Measurements from ENCODE around the gene VBP1. TPM values are rescaled to one million over a fixed set of nuclear protein-coding genes. Genes with fewer than 3 reads are reported as not detected.
A peak's percentile ranks its signal among the peaks of the same experiment; 100 is the strongest.
"Not testable (repeated sequence)": the region's sequence is repeated elsewhere in the genome, so short reads cannot be mapped to it uniquely, and the experiment has no call there.

The VBP1 gene
- total RNA-seq, 1 donor from 2014 or later = 52.3 TPM

DNA sequence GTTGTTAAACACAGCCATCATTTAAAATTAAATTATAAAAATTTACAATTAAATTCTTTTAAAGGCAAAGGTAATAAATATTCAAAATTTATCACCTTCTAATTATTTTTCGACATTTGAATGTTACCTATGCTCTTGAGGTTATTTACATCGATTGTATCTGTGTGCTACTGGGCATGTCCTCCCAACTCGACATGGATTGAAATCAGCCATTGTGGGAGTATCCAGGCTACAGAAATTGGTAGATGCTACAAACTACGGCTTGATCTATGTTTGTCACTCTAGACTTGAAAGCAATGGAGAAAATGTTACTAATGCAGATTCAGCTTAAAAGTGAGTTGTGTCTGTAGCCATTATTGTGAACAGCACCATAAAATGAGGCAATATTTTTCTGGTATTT lies 2.5 kb upstream of the VBP1 start:
- H3K9me3 Mint-ChIP-seq = no peaks in the 10 kb centered on the region
- no peak for DNase-seq (ENCODE audit: extremely low spot score, unreplicated experiment)
- no peaks in the 10 kb centered on the region for H3K4me1 Mint-ChIP-seq (ENCODE audit: unreplicated experiment)
- TF ChIP-seq, protein P1, sequence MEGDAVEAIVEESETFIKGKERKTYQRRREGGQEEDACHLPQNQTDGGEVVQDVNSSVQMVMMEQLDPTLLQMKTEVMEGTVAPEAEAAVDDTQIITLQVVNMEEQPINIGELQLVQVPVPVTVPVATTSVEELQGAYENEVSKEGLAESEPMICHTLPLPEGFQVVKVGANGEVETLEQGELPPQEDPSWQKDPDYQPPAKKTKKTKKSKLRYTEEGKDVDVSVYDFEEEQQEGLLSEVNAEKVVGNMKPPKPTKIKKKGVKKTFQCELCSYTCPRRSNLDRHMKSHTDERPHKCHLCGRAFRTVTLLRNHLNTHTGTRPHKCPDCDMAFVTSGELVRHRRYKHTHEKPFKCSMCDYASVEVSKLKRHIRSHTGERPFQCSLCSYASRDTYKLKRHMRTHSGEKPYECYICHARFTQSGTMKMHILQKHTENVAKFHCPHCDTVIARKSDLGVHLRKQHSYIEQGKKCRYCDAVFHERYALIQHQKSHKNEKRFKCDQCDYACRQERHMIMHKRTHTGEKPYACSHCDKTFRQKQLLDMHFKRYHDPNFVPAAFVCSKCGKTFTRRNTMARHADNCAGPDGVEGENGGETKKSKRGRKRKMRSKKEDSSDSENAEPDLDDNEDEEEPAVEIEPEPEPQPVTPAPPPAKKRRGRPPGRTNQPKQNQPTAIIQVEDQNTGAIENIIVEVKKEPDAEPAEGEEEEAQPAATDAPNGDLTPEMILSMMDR (conservative IDR thresholded peaks at IDR 0.05) = no peak
- H3K27me3 Mint-ChIP-seq = no peaks in the 10 kb centered on the region
- H3K4me3 Mint-ChIP-seq = no peak overlapping the region
- no peak overlapping the region for H3K27ac Mint-ChIP-seq
- H3K36me3 Mint-ChIP-seq = no peaks in the 10 kb centered on the region

DNA sequence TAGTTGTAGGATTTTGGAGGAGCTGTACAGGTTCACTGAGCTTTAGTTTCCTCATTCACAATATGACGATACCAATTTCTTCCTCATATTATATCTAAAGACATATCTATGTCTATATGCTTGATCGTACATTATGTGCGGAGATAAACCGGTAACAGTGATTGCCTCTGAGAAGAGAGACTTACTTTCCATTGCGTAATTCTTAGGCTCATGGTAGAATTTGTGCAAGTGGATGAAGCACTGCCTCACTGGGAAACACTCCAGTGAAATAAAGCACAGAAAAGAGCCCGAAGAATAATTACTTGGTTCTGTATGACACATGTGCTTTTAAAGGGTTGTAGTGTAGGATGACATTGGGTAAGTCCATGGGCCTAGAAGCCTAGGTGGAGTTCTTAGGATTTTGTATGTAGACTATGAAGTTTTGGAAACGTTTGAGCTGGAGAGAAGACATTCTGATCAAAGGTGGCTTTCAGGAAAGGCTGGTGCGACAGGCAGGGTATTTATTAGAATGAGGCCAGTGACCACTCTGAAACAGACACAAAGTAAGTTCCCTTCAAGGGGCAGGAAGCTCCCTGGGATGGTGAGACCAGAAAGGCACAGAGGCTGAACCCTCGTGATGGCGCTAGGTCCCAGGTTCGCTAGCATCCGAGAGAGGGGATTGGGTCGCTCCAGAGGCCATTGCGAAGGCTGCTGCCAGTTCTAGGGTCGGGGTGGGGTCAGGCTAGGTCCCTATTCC lies 649 bp upstream of the VBP1 start:
- H3K4me1 Mint-ChIP-seq (ENCODE audit: unreplicated experiment) = no peaks in the 10 kb centered on the region
- H3K36me3 Mint-ChIP-seq = no peaks in the 10 kb centered on the region
- peak overlapping the region; percentile 88 for H3K27ac Mint-ChIP-seq
- H3K4me3 Mint-ChIP-seq = peak overlapping the region; percentile 92
- H3K27me3 Mint-ChIP-seq = no peaks in the 10 kb centered on the region
- no peaks in the 10 kb centered on the region for H3K9me3 Mint-ChIP-seq
- no peak for DNase-seq (ENCODE audit: extremely low spot score, unreplicated experiment)
- TF ChIP-seq, protein P1 (conservative IDR thresholded peaks at IDR 0.05) = no peak

DNA sequence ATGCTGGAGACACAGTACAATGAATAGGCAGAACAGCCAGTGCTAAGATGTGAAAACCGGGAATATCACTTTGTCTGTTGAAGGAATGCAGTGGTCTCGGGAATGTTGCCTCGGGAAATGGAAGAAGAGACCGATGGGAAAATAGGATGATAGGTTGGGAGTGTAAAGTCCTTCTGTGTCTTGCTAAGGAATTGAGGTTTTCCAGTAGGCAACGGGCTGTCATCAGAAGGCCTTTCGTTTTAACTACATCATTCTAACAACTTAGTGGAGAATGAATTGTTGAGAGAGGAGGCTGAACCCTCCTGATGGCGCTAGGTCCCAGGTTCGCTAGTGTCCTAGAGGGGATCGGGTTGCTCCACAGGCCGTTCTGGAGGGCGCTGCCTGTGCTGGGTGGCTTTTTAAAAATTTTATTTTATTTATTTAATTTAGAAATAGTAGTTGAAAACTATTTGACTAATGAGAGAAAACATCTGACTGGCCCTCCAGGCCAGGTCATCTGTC lies 730 bp downstream of the VBP1 start:
- Mint-ChIP-seq H3K4me1 (ENCODE audit: unreplicated experiment) (no peaks in the 10 kb centered on the region), H3K27me3 (no peaks in the 10 kb centered on the region), H3K9me3 (no peaks in the 10 kb centered on the region), H3K27ac (peak overlapping the region; percentile 88), H3K4me3 (peak overlapping the region; percentile 92), H3K36me3 (peaks cover 6% of the 10 kb centered on the region)
- DNase-seq (ENCODE audit: extremely low spot score, unreplicated experiment) = no peak
- TF ChIP-seq, protein P1 (conservative IDR thresholded peaks at IDR 0.05) = no peak

DNA sequence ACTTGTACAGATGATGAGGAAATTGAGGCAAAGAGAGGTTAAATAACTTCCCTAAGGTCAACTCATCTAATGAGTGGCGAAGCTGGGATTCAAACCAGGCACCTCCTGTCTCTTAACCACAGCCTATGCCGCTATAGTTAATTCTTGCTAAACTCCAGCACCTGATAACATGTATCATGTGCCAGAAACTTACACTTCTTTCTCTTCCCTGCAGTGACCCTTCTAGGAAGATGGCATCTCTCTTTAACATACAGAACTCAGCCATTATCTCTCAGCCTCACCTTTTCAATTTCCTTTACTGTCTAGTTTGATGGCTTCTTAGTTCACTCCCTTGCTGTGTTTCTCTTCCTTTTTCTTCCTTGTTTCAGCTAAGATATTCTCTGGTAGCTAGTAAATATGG lies 2.5 kb downstream of the VBP1 start:
- H3K4me3 Mint-ChIP-seq = peak overlapping the region; percentile 45
- TF ChIP-seq, protein P1 (conservative IDR thresholded peaks at IDR 0.05) = no peak
- H3K9me3 Mint-ChIP-seq = no peaks in the 10 kb centered on the region
- H3K27me3 Mint-ChIP-seq = no peaks in the 10 kb centered on the region
- peaks cover 15% of the 10 kb centered on the region for H3K36me3 Mint-ChIP-seq
- H3K4me1 Mint-ChIP-seq (ENCODE audit: unreplicated experiment) = no peaks in the 10 kb centered on the region
- no peak for DNase-seq (ENCODE audit: extremely low spot score, unreplicated experiment)
- H3K27ac Mint-ChIP-seq = no peak overlapping the region

DNA sequence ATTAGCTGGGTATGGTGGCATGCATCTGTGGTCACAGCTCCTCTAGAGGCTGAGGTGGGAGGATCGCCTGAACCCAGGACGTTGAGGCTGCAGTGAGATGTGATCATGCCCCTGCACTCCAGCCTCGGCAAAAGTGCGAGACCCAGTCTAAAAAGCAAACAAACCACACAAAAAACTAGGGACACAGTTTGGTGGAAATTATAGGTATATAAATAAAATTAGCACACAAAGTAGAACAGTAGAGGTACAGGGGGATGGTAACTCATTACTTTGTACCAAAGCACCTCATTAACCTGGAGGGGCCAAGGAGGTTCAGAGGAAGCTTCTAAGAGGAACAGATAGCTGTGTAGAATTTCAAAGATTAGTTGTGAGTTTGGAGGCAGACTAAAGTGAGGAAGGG lies 5.1 kb downstream of the VBP1 start:
- DNase-seq (ENCODE audit: extremely low spot score, unreplicated experiment) = no peak
- H3K36me3 Mint-ChIP-seq = peaks cover 19% of the 10 kb centered on the region
- TF ChIP-seq, protein P1 (conservative IDR thresholded peaks at IDR 0.05) = no peak
- H3K4me1 Mint-ChIP-seq (ENCODE audit: unreplicated experiment) = no peaks in the 10 kb centered on the region
- no peaks in the 10 kb centered on the region for H3K27me3 Mint-ChIP-seq
- H3K9me3 Mint-ChIP-seq = no peaks in the 10 kb centered on the region
- no peak overlapping the region for H3K27ac Mint-ChIP-seq
- no peak overlapping the region for H3K4me3 Mint-ChIP-seq

DNA sequence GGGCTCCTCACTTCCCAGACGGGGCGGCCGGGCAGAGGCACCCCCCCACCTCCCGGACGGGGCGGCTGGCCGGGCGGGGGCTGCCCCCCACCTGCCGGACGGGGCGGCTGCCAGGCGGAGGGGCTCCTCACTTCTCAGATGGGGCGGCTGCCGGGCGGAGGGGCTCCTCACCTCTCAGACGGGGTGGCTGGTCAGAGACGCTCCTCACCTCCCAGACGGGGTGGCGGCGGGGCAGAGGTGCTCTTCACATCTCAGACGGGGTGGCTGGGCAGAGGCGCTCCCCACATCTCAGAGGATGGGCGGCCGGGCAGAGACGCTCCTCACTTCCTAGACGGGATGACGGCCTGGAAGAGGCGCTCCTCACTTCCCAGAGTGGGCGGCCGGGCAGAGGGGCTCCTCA lies 7.5 kb downstream of the VBP1 start:
- H3K27ac Mint-ChIP-seq; H3K9me3 Mint-ChIP-seq; DNase-seq (ENCODE audit: extremely low spot score, unreplicated experiment); H3K27me3 Mint-ChIP-seq; H3K4me3 Mint-ChIP-seq; H3K4me1 Mint-ChIP-seq (ENCODE audit: unreplicated experiment): not testable (repeated sequence)
- H3K36me3 Mint-ChIP-seq = peaks cover 19% of the 10 kb centered on the region

Measured in type B pancreatic cell (in vitro differentiated cells).